HG03064 (cell line): ENCODE data around the gene ZNF474.

ENCODE experiments used
- ATAC-seq: cut with Tn5 transposase; IDR thresholded peaks from one replicate; pipeline ENCODE4 v1.9.1; 2021; ENCODE audit warnings: low read depth; ENCODE audit not compliant: unreplicated experiment

Gene ZNF474

DNA sequence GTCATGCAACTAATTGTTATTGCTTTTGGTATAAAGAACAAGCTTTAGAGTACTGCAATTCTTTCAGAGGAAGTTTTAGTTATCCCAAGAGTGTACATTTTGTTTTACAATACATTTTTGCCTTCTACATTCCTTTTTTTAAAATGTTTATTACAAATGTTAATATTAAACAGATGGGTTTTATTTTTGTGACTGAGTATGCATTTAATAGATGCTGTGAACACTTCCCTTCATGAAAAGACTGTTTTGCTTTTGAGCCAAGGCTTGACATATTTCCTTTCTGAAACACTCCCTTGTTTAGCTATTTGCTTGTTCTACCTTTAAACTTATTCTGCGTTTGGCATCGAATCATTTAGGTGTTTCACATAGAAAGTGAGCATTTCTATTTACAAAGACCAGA lies 14.8 kb upstream of the ZNF474 start:
- no peak for ATAC-seq

DNA sequence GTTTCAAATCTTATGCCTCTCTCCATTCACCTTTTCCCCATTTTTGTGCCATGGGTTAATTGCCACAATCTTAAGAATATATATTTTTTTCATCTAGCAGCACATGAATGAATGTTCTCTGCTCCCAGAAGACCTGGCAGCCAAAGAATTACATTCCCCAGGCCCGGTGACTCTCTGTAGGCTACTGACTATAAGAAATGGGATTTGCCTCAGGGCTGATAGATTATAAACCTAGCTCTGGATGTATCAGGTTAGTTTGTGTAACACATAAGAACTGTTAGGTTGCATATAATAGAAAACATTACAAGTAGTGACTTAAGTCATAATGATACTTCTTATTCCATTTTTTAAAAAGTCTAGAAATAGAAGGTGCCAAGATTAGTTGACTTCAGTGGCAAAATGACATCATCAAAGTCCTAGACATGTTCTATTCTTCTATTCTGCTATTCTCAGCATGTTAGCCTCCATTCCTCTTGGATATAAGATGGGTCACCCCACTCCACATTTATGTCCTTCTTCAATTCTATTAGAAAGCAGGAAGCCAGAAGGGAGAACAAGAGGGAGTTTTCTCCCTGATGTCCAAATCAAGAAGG lies 10.9 kb upstream of the ZNF474 start:
- ATAC-seq = no peak

DNA sequence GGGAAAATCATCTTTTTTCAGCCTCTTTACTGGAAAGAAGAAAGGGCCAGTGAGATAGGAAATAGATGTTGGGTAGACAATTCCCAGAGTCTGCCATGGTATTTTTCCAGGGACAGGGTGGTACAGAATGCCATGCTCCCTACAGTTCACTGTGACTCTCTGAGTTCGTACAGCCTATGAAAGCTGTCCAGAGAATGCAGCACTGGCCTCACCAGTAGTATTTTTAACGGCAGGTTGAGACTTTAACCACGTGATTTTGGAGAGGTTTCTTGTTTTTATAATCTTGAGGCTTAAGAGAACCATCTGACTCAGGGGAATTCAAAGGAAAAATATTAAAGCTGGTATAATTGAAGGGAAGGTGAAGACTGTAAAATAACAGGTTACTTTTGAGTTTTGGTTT lies 10.1 kb upstream of the ZNF474 start:
- no peak for ATAC-seq

DNA sequence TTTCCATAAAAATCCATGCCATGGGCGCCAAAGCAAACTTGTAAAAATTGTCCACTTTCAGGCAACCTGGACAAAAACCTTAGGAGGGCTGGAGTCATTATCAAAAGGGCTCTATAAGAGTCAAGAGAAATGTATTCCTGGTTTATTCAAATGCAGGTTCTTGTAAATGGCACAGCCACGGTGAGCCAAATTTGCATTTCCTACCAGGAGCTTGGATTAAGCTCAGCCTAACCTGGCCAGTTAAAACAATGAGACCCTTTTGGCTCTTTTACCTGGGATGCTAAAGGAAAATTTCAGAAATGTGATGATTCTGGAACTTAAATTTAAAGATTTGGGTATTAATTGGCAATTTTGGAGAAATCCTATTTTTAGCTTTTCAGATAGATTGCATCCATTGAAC lies 8.9 kb upstream of the ZNF474 start:
- ATAC-seq = no peak

DNA sequence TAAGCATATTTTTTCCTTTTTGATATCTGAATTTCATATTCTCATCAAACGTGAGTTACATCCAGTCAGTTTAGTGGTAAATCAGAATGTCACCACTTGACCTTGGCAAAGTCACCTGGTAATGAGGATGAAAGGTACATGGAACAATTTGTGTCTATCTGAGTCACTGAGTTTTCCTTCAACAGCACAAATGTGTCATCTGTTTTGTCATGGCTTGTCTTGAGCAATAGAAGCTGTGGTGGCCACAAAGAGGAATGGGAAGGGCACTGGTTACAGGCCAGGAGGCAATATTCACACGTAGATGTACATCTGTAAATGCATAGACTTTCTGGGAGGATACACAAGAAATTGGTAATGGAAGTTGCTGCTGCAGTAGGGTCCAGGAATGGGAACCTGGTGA lies 8.4 kb upstream of the ZNF474 start:
- no peak for ATAC-seq

DNA sequence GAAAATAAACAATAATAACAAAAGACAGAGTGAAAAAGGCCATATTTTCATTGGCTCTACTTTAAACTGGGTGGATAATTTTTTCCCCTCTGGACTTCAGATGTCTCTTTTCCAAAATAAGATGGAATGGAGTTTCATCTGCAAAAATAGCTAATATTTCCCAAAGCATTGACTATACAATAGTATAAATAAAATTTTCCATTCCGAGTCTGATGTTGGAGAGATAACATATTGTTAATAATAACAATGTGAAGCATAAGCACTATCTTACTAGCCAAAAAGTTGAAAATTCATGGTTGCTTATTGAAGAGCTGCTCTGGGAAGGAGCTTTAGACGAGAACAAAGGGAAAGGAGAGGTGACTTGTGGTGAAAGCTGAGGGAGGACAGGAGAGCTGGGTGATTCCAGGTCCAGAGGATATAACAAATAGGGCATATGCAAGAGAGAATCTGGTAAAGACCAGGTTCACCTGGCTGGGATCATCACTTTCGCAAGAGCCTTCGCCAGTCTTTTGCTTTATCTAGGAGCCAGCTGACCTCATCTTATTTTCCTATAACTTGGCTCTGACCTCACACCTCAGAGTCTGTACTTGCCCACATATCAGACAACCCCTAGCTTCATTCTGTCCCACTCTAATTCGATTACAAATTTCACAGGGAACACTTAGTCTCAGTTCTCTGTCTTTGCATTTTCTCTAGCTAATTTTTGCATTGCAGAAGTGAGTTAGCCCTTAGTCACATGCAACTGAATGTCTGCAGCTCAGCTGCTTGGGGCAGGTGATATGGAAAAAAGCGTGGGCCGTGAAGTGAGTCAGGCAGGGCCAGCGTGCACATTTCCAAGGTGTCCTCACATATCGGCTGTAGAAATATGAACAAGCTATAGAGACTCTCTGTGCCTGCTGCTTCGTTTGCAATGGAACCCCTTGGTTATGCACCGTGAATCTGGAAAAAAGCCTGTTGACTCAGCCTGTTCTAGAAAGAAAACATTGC lies 7.6 kb upstream of the ZNF474 start:
- ATAC-seq = no peak

DNA sequence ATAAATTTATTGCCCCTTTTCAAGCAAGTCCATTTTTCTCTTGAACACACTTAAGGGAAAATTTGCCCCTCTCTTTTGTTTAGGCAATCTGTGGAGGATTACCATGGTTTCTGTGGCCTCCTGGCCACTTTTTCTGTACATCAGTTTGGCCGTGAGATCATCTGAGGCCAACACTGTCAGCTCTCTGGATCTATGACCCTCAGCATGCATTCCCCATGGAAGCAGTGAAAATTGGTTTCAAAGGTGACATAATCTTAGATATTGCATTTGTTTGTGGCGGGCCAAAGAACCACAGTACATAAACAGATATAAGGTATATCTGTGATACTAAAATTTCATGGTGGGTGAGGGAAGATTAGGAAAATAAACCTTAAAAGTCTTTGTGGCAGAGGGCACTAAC lies 4.6 kb upstream of the ZNF474 start:
- ATAC-seq = no peak

DNA sequence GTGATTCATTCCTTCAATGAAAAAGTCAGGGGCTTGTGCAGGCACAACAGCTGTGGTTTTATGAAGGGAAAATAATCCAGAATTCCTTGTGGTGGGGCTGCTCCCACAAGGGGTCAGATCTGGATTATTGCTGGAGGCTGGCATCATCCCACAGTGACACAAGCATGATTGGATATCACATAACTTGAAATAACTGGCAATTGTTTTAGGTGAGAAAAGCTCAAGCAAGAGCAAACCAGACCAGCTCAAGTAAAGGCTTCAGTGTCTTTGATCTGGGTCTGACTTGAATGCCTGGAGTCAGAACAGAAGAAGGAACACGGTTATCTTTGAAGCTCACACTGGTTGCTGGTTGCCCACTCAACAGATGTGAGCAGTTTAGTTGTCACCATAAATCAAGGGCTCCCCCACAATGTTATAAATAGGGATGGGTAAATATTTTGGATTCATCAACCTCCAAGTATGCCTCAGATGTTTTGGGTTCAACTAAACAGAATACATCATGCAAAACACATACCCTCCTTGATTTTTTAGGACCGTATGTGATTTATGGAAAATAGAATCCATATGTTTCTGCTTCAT lies 3.1 kb upstream of the ZNF474 start:
- no peak for ATAC-seq

DNA sequence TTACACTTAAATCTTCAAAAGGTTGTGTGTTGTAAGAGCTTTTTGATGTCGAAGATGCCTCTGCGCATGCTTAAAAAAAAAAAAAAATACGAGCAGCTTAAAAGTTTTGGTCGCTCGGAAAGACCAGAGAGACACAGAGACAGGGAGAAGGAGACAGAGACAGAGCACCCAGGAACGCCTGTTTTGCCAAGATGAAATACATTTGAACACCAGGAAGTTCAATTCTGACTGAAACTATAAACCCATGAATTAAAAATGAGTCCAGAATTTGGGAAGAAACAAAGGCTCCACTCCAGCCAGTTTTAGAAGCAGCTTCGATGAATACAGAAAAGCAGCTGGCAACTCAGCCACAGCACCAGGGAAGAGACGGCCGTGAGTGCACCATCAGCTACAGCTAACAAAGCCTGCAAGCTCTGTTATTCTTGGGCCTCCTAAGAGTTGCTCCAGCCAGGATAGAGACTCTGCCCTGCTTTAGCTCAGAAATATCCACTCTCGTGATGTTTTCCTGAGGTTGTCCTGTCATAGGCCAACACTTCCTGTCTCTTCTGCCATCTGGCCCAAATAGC lies 2.5 kb upstream of the ZNF474 start:
- no peak for ATAC-seq

DNA sequence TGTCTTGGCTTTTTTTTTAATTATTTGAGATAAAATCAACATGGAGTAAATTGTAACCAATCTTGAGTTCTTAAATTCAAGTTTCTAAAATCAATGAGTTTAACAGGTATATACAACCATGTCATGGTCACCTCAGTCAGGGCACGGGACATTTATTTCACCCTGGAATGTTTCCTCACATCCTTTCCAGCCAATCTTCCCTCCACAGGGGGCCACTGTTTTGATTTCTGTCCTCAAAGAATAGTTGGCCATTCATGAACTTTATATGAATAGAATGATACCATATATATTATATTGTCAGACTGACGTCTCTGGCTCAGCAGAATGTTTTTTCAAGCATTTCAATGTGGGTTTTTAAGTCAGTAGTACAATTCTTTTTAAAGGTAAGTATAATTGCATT lies 806 bp downstream of the ZNF474 start:
- no peak for ATAC-seq

DNA sequence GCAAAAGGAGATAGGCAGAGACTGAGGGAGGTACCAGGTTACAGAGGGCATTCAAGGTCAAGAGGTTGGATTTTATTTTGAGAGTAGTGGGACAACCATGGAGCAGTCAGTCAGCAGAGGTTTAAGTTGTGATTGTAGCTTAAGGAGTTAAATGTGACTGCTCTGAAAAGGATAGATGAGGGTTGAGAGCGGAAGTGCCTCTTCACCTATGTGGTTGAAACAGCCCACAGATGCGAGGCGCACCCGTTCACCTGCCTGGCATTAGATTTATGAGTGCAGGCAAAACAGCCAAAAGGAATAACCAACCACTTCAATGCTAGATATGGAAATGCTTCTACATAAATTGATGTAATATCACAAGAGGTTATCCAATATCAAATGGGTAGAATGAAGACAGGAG lies 8.4 kb downstream of the ZNF474 start:
- no peak for ATAC-seq

DNA sequence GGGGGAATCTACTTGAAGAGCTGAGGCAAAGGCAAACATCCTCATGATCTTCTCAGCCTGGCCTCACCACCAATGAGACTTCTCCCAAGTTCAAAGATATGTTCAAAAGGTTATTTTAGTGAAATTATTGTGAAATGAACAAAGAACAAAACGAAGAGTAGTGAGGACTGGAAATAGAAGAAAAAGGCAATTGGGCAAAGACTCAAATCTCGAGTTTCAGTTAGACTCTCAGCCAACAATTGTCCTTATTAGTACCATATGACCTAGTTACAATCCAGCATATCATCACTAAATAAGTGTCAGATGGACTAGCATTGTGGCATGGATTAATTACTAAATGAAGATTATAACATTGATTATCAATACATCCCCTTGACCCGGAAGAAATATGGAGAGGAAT lies 9.0 kb downstream of the ZNF474 start:
- no peak for ATAC-seq

DNA sequence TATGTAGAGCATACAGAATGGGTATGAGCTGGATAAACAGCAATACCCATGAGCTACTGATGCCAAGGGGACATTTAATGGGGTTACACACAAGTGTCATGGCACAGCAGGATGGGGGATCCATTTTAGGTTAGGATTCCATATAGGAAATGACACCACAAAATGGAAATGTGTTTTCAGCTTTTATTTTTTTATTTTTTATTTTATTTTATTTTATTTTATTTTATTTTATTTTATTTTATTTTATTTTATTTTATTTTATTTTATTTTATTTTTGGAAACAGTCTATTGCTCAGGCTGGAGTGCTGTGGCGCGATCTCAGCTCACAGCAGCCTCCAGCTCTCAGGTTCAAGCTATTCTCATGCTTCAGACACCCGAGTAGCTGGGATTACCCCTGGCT lies 11.6 kb downstream of the ZNF474 start:
- ATAC-seq = no peak

DNA sequence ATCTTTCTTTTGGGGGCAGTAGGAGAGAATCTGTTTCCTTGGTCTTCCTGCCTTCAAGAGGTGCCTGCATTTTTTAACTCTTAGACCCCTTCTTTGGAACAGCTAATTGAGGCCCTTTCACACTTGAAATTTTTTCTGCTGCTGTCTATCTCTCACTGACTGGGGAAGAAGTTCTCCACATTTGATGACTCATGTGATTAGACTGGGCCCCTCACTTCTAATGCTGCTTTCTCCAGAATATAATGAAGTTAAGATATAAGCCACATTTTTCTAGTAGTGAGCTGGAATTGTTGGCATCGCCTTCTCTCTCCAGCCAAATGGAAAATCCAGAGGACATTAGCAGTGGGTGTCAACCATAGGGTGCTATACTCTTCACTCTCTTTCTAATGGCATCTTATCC lies 12.4 kb downstream of the ZNF474 start:
- no peak for ATAC-seq

DNA sequence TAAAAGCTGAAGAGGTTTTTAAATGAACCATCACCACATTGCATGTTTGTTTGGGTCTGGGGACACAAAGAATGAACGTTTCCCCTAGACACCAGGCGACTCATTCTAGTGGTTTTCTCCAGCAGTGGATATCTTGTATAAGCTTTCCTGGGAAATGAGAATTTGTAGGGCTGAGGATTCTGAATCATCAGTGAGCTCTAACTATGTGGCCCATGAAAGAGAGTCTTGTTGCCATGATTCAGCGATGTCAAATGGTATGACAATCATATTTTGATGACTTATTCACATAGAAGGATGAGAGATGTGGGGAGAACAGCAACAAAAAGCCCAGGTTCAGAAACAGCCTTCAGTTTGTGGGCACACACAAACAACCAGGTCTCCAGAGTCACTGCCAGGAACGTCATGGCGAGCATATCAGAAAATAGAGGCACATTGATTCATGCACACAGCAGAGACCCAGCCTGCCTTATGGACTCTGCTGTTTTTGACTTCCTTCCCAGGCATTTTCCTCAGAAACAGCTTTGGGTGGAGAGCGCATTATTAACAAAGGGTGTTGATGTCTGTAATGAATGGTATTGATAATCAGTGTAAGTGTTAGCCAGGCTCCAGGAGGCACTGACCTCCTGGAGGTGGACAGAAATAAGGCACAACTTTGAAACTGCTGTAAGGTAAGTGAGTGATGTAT lies 13.3 kb downstream of the ZNF474 start:
- no peak for ATAC-seq

DNA sequence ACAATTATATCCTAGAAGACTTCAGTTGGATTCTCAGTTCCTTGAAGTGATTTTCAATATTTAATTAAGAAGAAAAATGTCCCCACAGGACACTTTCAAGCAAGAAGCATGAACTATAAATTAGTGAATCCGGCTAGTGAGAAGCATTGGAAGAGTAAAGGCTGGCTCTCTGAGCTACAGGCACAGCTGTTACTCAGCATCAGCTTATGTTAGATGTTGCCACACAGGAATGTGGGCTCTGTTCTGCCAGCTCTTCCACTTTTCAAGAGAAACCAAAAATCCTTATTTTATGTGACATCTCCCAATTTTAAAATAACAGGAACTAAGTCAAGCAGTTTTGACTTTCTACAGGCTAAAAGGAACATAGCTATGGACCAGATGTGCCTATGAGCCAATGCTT lies 14.9 kb downstream of the ZNF474 start:
- ATAC-seq = no peak

DNA sequence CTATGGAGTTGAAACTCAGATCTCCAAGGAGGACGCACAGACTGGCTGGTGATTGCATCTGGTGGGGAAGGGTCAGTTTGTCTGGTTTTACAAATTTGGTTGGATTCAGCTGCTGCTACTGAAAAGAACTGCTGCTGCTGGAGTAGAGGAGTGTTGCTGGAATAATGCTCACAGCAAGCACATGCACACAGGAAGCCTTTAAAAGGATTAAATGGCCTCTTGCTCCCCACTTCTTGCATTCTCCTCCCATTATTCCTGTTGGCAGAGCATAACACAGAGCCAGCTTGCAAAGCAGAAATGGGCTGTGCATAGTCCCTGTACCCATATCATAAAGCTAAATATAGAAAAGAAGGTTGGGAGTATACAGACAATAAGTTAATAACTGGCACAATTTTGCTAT lies 16.6 kb downstream of the ZNF474 start:
- no peak for ATAC-seq

DNA sequence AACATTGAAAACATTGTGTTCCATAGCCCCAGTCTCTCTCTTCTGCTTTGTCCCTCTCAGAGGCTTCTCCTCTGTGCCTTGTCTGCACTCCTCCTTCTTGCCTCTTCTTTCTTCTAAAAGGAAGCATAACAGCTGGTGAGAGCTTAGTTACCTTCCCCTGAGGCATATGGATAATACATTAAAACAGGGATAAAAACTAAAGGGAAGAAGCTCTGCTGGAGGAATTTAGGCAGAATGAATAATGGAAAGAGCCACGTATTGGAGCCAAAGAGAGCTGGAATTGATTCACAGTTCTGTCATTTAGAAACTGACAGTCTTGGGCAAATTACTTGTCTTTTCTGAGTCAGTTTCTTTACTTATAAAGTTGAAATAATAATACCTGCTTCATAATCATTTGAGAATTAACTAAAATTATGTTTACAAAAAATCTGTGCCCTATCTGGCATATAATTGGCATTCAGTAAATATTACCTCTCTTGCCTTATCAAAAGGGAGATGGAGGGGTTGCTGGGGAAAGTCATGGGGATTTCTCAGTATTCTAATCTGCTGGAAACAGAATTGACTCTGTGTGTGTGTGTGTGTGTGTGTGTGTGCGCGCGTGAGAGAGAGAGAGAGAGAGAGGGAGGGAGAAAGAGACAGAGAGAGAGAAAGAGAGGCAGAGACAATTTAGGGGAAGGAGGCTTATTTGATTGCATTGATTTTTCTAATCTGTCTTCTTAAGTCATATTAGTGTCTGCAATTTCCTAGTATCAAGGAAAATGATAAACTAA lies 20.2 kb downstream of the ZNF474 start:
- no peak for ATAC-seq

DNA sequence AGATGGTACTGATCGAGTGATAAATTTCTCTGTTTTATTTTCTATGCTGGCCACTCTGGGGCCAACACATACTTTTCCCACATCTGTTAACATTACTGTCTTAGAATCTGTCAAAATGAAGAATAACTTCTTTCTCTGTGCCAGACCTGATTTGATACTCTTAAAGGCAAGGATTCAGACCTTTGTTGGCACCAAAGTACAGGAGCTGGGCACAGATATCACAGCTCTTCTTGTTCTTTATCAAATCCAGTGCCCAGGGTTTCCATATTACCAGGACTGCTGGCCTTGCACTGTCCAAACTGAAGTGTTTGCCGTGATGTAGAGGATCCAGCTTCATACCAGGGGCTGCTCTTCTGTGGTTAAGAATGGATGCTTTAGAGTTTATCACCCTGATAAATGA lies 20.9 kb downstream of the ZNF474 start:
- ATAC-seq = no peak

DNA sequence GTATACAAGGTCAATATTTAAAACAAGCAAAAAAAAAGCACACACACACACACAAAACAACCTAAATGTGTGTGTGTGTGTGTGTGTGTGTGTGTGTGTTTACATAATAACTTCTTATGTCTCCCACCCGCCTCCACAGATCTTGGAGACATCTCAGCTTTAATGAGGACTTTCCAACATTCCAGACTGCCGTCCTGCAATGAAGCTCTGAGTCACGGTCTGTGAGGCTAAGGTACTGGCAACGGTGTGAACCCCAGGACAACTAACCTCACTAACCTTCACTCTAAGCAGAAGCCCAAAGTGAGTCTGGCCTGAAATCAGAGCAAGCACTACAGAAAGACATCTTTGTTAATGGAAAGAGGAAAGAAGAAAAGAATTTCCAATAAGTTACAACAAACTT lies 22.3 kb downstream of the ZNF474 start:
- ATAC-seq = no peak
